ENCODE data around the gene FKBP4.

GRCh38 chr12:2824541-2824940 is 29.8 kb downstream of the FKBP4 start:
- TF ChIP-seq CTCF (IDR thresholded peaks at IDR 0.05) (no peak), EZH2 (IDR thresholded peaks at IDR 0.05; ENCODE audit: borderline replicate concordance, insufficient read depth, low read depth, low read length, poor library complexity, severe bottlenecking) (no peak)

Measured in B cell (primary cell).